ENCODE results near the gene SULT1C2. TPM values are rescaled to one million over a fixed set of nuclear protein-coding genes. Genes with fewer than 3 reads are reported as not detected.

Gene SULT1C2
- total and polyA plus RNA-seq, 10 of the 15 experiments (the other 5 are each of a cell fraction or from before 2014, with no cell fraction given), result 0.03 to 0.07 (median 0.04) TPM; not detected in 7

DNA sequence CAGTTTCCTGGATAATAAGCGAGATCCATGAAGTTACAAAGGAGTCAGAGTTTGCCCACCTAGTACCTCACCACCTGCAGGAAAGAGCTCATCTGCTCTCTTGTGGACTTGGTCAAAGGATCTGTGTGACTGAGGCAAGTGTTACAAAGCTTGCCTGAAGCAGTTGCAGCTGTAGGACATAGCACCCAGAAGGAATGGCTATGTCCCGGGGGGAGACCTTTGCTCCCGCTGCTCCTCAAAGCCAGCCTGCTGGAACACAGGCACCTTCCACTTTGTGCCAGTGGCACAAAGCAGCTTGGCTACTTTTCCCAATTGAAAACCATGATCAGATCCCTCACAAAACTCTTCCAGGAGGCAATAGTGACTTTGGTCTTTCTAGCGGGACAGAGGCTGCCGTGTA lies 3.1 kb upstream of the SULT1C2 start:
- in situ Hi-C loops (cut with MboI), result no loop called here
- no peak overlapping the region for H3K27ac ChIP-seq (ENCODE audit: control insufficient read depth, insufficient read depth)
- no TSS peak for BruUV-seq (replicated peaks)
- H3K4me2 ChIP-seq (ENCODE audit: control insufficient read depth, insufficient read depth), result no peak overlapping the region
- no peaks in the 10 kb centered on the region for H4K20me1 ChIP-seq (ENCODE audit: control insufficient read depth, insufficient read depth)
- TF ChIP-seq, protein P1, sequence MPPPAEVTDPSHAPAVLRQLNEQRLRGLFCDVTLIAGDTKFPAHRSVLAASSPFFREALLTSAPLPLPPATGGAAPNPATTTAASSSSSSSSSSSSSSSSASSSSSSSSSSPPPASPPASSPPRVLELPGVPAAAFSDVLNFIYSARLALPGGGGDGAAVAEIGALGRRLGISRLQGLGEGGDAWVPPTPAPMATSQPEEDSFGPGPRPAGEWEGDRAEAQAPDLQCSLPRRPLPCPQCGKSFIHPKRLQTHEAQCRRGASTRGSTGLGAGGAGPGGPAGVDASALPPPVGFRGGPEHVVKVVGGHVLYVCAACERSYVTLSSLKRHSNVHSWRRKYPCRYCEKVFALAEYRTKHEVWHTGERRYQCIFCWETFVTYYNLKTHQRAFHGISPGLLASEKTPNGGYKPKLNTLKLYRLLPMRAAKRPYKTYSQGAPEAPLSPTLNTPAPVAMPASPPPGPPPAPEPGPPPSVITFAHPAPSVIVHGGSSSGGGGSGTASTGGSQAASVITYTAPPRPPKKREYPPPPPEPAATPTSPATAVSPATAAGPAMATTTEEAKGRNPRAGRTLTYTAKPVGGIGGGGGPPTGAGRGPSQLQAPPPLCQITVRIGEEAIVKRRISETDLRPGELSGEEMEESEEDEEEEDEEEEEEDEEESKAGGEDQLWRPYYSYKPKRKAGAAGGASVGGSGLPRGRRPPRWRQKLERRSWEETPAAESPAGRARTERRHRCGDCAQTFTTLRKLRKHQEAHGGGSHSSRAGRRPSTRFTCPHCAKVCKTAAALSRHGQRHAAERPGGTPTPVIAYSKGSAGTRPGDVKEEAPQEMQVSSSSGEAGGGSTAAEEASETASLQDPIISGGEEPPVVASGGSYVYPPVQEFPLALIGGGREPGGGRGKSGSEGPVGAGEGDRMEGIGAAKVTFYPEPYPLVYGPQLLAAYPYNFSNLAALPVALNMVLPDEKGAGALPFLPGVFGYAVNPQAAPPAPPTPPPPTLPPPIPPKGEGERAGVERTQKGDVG (CRISPR knock-in tag; IDR thresholded peaks at IDR 0.05), result no peak
- TF ChIP-seq TCF3 (IDR thresholded peaks at IDR 0.05; ENCODE audit: borderline replicate concordance, insufficient read depth, low read depth, low read length) (no peak), KDM1A (IDR thresholded peaks at IDR 0.05; ENCODE audit: borderline replicate concordance) (no peak), NRF1 (conservative IDR thresholded peaks at IDR 0.05; ENCODE audit: low read depth, low read length) (no peak), WRNIP1 (IDR thresholded peaks at IDR 0.05; ENCODE audit: borderline replicate concordance, low read depth, low read length) (no peak)
- TF ChIP-seq, protein P2, sequence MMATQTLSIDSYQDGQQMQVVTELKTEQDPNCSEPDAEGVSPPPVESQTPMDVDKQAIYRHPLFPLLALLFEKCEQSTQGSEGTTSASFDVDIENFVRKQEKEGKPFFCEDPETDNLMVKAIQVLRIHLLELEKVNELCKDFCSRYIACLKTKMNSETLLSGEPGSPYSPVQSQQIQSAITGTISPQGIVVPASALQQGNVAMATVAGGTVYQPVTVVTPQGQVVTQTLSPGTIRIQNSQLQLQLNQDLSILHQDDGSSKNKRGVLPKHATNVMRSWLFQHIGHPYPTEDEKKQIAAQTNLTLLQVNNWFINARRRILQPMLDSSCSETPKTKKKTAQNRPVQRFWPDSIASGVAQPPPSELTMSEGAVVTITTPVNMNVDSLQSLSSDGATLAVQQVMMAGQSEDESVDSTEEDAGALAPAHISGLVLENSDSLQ (IDR thresholded peaks at IDR 0.05), result no peak
- TF ChIP-seq, protein P3, sequence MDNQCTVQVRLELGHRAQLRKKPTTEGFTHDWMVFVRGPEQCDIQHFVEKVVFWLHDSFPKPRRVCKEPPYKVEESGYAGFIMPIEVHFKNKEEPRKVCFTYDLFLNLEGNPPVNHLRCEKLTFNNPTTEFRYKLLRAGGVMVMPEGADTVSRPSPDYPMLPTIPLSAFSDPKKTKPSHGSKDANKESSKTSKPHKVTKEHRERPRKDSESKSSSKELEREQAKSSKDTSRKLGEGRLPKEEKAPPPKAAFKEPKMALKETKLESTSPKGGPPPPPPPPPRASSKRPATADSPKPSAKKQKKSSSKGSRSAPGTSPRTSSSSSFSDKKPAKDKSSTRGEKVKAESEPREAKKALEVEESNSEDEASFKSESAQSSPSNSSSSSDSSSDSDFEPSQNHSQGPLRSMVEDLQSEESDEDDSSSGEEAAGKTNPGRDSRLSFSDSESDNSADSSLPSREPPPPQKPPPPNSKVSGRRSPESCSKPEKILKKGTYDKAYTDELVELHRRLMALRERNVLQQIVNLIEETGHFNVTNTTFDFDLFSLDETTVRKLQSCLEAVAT (IDR thresholded peaks at IDR 0.05), result no peak
- ATAC-seq (no peak), DNase-seq (ENCODE audit: low read depth, low spot score) (no peak), FAIRE-seq (no peak)
- WGBS (ENCODE audit: insufficient coverage, insufficient replicate concordance, low lambda C conversion rate, missing lambda C conversion rate), result 93% methylated on average over 5 of the region's 5 CpGs
- no peak overlapping the region for H3K4me3 ChIP-seq
- H3K9ac ChIP-seq (ENCODE audit: control insufficient read depth, insufficient read depth, low read length), result no peak overlapping the region
- H2AFZ ChIP-seq (ENCODE audit: control insufficient read depth, low read depth, low read length), result no peak overlapping the region
- intact Hi-C loops (cut with micrococcal nuclease; ENCODE audit: unreplicated experiment), result no loop called here
- ChIA-PET SMC1A (ENCODE audit: uncharacterized antibody, unreplicated experiment) (no interaction called here), RAD21 (ENCODE audit: unreplicated experiment) (no interaction called here), CTCF (no interaction called here), POLR2A (no interaction called here)
- H3K79me2 ChIP-seq (ENCODE audit: control insufficient read depth, insufficient read depth, low read length), result no peaks in the 10 kb centered on the region
- H3K4me1 ChIP-seq (ENCODE audit: control insufficient read depth, insufficient read depth, low read length), result no peaks in the 10 kb centered on the region; the same call in 1 of the 2 replicates
- no peaks in the 10 kb centered on the region for H3K9me3 ChIP-seq (replicated peaks; ENCODE audit: control insufficient read depth, insufficient read depth, low read length)
- H3K27me3 ChIP-seq (replicated peaks in 1 of 2; ENCODE audit: control insufficient read depth in 2 of 2, insufficient read depth in 2 of 2, low read length in 1 of 2), result no peaks in the 10 kb centered on the region; a peak in 1 of 4 replicates
- no peaks in the 10 kb centered on the region for H3K36me3 ChIP-seq (ENCODE audit: control insufficient read depth in 2 of 2, insufficient read depth in 2 of 2, low read length in 1 of 2)
